K562 (cell line): Measurements from ENCODE around the gene PACS1. TPM values are rescaled to one million over a fixed set of nuclear protein-coding genes. Genes with fewer than 3 reads are reported as not detected.

Experiments used
- EGR1 ChIP-seq: fragments of 450-650 bp; conservative IDR thresholded peaks from 2 replicates; pipeline ENCODE4 v1.6.1; 2017; ENCODE audit warnings: mild to moderate bottlenecking
- MXI1 ChIP-seq: IDR thresholded peaks from 2 replicates; pipeline ENCODE4 v1.6.1; 2011; ENCODE audit warnings: low read depth, mild to moderate bottlenecking, improper control_type of control experiment, low read length
- PPARD ChIP-seq: fragments of 250-450 bp; sonication (Bioruptor Pico); IDR thresholded peaks from 2 replicates; pipeline ENCODE4 v1.8.0; 2022; ENCODE audit warnings: inconsistent platforms, mild to moderate bottlenecking, moderate library complexity
- RBM14 ChIP-seq: fragments of 200-400 bp; formaldehyde crosslinking; IDR thresholded peaks from 2 replicates; pipeline ENCODE4 v1.6.1; 2018; ENCODE audit warnings: low read depth, mild to moderate bottlenecking, low read length, moderate library complexity, borderline replicate concordance; ENCODE audit not compliant: insufficient read depth
- polyA plus RNA-seq, 8 experiments: library from polyadenylated mRNA; depleted of rRNA in 4 of 8; stranded (reverse) in 5 of 8; unstranded in 3 of 8; fragments of >200 nt; fragmentation: Nextera tagmentation in 2 of 8; fragmentation: Illumina TruSeq in 1 of 8; extraction: Ambion mirVana in 2 of 8; extraction: Trizol in 1 of 8; gene quantifications; 2 replicates each; pipeline versions ENCODE4 v1.2.1 to v1.2.3, GENCODE V29; 2011 to 2014; ENCODE audit warnings: inconsistent platforms in 1 of 8, missing spikeins in 1 of 8
- total RNA-seq, 7 experiments: library from RNA; depleted of rRNA in 6 of 7; stranded (reverse); fragments of >200 nt in 6 of 7; fragmentation: Illumina TruSeq in 2 of 7; extraction: Trizol in 2 of 7; gene quantifications; 2 replicates each; pipeline versions ENCODE4 v1.2.1 to v1.2.3, GENCODE V29; 2011 to 2021; ENCODE audit warnings: low replicate concordance in 1 of 7
- TF ChIP-seq, protein P1 (sequence below): fragments of 450-650 bp; IDR thresholded peaks from 2 replicates; pipeline ENCODE4 v1.6.1; 2016; ENCODE audit warnings: low read depth, mild to moderate bottlenecking, moderate library complexity
- TF ChIP-seq, protein P2 (sequence below): fragments of 450-650 bp; IDR thresholded peaks from 2 replicates; pipeline ENCODE4 v1.6.1; 2018; ENCODE audit warnings: mild to moderate bottlenecking, low read depth; ENCODE audit not compliant: partially characterized antibody
- TF ChIP-seq, protein P3 (sequence below): fragments of 450-650 bp; IDR thresholded peaks from 2 replicates; pipeline ENCODE4 v1.6.1; 2017; ENCODE audit warnings: mild to moderate bottlenecking, moderate library complexity
- TF ChIP-seq, protein P4 (sequence below): IDR thresholded peaks from 2 replicates; pipeline ENCODE4 v1.6.1; 2014; ENCODE audit warnings: antibody characterized with exemption

Gene PACS1
- total and polyA plus RNA-seq, 9 of the 15 experiments (the other 6 are each of a cell fraction or from before 2014, with no cell fraction given), result 0.34 to 28.1 (median 8.5) TPM

DNA sequence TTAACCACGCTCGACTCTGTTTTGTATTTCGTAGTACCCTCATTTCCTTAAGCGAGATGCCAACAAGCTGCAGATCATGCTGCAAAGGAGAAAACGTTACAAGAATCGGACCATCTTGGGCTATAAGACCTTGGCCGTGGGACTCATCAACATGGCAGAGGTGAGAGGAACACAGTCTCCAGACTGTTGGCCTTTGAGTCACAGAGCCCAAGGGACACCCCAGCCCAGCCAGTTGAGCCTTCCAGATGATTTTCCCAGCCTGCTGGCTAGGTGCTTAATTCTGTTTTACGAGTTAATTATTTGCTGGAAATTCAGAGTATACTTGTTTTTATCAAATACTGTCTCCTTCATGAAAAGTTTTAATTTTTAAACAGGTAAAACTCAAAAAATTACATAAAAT lies 141.0 kb downstream of the PACS1 start (continued):
- TF ChIP-seq MXI1 (no peak), EGR1 (no peak), RBM14 (no peak), PPARD (CRISPR knock-in tag) (no peak)
- TF ChIP-seq, protein P1, sequence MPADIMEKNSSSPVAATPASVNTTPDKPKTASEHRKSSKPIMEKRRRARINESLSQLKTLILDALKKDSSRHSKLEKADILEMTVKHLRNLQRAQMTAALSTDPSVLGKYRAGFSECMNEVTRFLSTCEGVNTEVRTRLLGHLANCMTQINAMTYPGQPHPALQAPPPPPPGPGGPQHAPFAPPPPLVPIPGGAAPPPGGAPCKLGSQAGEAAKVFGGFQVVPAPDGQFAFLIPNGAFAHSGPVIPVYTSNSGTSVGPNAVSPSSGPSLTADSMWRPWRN, result no peak
- TF ChIP-seq, protein P2, sequence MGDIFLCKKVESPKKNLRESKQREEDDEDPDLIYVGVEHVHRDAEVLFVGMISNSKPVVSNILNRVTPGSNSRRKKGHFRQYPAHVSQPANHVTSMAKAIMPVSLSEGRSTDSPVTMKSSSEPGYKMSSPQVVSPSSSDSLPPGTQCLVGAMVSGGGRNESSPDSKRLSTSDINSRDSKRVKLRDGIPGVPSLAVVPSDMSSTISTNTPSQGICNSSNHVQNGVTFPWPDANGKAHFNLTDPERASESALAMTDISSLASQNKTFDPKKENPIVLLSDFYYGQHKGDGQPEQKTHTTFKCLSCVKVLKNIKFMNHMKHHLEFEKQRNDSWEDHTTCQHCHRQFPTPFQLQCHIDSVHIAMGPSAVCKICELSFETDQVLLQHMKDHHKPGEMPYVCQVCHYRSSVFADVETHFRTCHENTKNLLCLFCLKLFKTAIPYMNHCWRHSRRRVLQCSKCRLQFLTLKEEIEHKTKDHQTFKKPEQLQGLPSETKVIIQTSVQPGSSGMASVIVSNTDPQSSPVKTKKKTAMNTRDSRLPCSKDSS, result no peak
- TF ChIP-seq, protein P3, sequence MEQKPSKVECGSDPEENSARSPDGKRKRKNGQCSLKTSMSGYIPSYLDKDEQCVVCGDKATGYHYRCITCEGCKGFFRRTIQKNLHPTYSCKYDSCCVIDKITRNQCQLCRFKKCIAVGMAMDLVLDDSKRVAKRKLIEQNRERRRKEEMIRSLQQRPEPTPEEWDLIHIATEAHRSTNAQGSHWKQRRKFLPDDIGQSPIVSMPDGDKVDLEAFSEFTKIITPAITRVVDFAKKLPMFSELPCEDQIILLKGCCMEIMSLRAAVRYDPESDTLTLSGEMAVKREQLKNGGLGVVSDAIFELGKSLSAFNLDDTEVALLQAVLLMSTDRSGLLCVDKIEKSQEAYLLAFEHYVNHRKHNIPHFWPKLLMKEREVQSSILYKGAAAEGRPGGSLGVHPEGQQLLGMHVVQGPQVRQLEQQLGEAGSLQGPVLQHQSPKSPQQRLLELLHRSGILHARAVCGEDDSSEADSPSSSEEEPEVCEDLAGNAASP, result no peak
- TF ChIP-seq, protein P4, sequence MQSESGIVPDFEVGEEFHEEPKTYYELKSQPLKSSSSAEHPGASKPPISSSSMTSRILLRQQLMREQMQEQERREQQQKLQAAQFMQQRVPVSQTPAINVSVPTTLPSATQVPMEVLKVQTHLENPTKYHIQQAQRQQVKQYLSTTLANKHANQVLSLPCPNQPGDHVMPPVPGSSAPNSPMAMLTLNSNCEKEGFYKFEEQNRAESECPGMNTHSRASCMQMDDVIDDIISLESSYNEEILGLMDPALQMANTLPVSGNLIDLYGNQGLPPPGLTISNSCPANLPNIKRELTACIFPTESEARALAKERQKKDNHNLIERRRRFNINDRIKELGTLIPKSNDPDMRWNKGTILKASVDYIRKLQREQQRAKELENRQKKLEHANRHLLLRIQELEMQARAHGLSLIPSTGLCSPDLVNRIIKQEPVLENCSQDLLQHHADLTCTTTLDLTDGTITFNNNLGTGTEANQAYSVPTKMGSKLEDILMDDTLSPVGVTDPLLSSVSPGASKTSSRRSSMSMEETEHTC, result no peak
